OCI-M1 (cell line): ENCODE results near the gene PLA2G7.
"Not testable (repeated sequence)": the region's sequence is repeated elsewhere in the genome, so short reads cannot be mapped to it uniquely, and the experiment has no call there.

Source experiments
- DNase-seq: peaks from one replicate; lab custom pipeline; 2025; lab: John Stamatoyannopoulos, UW

Gene PLA2G7

DNA sequence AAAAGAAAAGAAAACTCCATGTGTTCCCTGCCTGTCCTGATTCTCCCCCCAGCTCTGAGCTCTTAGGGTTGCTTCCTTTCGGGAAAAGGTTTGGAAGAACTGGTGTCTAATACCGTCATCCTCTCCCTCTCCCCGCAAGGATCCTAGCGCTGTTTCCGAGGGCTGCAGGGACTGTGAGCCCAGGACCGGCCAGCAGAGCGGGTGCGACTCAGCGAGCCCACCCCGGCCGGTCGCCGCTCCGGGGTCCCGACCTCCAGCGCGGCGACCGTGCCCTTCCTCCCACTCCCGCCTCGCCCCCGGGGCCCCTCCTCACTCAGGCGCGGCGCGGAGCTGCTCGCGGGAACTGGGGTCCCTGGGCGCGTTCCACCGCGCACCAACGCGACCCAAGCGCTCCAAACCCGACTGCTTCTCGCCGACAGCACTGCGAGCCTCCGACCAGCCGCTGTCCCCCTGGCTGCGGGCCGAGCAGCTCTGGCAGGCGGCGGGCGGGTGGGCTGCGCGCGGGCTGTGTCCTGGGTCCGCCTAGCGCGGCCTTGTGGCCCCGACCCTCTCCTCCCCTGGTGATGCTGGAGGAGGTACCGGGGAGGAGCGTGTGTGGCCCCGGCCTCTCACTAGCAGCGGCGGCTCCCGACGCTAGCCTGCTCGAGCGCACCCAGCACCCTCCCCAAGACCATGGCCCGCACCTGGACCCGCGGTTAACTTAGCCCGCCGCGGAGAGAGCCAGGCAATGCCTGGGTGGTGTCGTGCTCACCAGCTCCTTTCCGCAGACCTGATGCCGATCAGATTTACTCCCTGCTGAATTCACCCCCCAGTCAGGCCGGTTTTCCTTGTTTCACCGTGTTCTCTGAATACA is at the start of gene PLA2G7:
Gene PLA2G7, minus strand, starts transcription at position 509 of the 853 bp plus-strand sequence. CDS start 12,484 bp downstream, outside the sequence.
- no peak for DNase-seq

DNA sequence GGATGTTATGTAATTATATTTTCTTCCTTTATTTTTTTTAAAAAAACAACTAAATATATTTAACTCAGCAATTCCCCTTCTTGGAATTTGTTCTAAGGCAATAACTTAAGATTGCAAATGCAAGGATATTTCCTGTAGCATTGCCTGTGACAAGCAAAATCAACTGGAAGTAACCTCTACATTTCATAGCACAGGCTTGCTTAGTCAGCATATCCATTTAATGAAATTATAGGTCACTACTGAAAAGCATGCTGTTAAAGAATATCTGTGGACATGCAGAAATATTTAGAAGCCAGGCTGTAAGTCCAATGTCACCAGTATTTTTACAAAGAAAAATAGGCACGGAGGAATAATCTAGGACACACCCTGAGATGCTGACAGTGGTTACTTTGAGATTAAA is 49.4 kb upstream of the PLA2G7 start:
- DNase-seq, result no peak

DNA sequence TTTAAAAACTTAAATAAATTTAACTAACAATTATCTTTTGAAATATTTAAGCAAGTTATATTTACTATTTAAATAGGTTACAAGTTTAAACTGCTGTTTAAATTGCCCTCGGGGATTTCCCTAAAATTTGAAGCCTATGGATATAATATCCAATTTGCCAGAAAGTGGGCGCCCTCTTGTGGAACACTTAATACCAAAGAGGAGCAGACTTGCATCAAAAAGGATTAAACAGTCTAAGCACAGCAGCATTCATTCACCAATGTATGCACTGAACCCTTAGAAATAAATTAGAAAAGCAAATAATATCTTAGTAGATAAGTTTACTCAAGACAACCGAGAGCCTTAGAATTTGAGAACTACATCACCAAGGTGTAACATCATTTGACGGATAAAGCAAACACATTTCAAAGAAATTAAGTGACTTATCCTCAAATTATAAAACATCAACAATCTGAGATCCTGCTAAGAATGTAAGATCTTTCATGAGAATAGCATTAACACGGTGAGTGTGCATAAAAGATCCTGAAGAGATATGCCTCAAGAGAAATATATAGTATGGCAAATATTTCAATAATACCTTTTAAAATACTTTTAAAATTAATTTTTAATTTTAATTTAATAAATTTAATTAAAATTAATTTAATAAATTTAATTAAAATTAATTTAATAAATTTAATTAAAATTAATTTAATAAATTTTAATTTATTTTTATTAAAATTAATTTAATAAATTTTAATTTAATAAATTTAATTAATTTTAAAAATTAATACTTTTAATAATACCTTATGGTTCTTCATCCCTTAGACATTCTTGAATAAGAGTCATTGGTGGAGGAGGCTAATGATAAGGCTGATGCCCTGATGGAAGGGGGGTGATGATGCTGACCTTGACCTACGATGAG is 46.6 kb upstream of the PLA2G7 start:
- peak; percentile 82 for DNase-seq

DNA sequence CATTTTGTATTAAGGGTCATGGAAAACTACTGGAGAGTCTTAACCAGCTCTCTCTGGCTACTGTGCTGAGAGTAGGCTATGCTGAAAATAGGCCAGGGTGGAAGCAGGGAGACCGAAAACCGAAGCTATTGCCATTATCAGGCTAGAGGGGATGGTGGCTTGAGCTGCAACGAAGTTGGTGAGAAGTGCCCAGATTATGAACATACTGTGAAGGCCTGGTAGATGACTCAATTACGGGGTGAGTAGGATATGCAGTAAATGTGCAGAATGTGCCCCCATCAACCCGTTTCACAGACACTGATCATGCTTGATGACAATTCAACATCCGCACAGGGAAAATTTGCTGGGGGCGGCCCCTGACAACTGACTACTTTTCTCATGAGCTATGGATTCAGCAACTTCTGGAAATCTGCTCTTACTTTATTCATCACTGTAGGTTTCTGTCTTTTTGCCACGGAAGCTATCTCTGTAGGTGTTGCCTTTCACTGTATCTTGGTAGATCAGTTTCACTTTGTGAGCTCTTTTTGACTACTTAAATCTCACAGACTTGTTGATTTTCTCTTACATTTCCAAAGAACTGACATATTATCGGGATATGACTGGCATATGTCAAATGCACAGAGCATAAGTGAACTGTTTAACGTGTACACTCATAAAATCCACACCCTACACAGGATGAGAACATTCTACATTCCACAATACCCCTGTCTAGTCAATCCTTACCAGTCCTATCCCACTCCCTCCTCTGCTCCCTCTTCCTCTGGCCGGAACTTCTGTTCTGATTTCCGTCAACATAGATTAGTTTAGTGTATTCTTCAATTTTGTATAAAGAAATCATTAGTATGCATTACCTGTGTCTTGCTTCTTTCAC is 42.5 kb upstream of the PLA2G7 start:
- no peak for DNase-seq

DNA sequence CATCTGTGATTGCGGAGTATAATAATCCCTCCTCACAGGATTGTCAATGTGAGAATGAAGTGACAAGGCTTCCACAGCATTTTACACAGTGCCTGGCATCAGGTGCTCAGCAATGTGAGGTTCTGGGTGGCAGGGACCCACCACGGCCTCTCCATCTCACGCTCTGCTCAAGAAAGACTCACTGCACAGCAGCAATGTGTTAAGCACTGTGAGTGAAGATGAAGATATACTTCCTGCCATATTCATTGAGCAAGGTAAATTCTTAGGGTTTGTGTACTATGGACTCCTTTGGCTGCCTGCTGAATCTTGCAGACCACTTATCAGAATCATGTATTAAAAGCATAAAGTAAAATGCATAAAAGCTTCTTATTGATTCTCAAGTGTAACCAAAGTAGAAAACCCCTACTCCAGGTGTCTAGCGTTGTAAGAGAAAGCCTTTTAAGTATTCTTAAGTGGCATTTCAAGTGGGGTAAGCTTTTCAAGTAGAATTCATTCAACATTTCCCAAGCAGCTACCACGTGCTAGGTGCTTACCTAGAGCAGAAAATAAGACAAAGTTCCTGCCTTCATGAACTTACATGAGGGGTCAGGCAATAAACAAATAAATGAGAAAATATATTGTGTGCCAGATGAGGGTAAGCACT is 41.0 kb upstream of the PLA2G7 start:
- no peak for DNase-seq

DNA sequence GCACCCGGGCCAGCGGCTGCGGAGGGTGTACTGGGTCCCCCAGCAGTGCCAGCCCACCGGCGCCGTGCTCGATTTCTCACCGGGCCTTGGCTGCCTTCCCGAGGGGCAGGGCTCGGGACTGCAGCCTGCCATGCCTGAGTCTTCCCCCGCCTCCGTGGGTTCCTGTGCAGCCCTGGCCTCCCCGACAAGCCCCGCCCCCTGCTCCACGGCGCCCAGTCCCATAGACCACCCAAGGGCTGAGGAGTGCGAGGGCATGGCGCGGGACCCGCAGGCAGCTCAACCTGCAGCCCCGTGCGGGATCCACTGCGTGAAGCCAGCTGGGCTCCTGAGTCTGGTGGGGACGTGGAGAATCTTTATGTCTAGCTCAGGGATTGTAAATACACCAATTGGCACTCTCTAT is 39.6 kb upstream of the PLA2G7 start:
- DNase-seq, result not testable (repeated sequence)

DNA sequence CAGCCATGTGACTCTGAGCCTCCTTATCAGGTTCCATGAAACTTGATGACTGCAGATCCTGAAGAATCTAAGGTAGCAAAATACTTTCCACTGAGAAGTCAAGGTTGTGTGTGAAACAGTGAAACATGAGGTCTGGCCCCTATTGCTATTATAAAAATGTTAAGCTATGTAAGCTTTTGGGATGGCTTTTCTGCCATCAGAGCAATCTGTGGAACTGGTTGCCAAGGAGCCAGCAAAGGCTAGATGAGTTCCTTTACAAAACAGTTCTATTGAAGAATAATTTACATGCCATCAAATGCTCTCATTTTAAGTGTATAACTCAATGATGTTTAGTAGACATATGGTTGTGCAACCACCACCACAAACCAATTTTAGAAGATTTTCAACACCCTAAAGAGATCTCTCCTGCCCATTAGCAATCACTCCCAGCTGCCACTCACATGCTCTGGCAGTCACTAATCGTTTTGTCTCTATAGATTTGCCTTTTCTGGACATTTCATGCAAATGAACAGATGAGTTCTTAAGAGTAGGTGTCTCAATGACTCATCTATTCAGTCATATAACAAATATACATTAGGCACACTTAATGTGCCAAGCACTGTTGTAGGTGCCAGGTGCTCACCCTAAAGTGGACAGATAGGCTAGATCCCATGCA is 38.2 kb upstream of the PLA2G7 start:
- no peak for DNase-seq

DNA sequence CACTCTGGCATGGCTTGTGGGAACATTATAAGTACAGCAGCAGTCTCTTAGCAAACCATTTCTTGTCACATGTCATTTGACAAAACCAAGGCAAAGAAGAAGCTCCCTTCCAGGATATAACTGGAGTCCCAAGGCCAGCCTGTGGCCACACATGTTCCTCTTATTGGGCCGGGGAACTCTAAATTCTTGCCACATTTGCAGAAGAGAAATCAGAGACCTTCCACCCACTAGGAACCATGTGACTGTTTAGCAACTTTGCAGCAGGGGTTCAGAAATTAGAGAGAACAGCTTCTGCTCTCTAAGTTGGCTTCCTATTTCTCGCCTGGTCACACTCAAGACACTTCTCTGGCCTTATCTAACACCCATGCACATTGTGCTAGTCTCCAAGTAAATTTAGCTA is 37.6 kb upstream of the PLA2G7 start:
- peak; percentile 84 for DNase-seq

DNA sequence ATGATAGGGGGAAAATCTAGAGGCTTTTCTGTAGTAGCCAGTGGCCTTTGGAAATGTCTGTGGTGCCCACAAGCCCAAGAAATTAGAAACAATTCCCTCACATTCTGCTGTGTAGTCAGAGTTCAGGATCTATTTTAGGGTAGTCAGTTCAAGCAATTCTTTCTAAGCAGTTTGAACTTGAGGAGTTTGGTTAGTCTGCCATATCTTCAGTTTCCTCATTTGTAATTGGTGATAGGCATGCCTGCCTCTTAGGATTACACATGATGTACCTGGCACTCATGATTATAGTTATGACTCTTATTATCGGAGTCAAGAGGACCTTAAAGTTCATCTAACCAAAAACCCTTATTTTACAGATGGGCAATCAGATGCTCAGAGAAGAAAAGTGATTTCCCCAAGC is 36.8 kb upstream of the PLA2G7 start:
- DNase-seq, result peak; percentile 65

DNA sequence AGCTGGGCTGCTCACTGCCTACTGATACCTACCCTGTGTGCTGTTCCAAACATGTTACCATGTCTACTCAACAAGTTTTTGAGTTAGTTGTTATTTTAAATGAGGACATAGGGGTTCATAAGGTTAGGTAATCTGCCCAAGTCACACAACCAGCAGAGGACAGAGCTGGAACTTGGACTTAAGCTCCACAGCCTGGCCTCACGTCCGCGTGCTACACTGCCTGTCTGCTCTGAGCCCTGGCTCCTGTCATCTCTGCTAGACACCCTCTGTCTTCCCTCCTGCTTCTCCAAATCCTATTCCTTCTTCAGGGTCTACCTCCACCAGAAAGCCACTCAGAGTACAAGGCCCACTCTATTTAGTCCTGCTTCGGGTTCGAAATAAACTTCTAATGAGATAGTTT is 29.8 kb upstream of the PLA2G7 start:
- no peak for DNase-seq

DNA sequence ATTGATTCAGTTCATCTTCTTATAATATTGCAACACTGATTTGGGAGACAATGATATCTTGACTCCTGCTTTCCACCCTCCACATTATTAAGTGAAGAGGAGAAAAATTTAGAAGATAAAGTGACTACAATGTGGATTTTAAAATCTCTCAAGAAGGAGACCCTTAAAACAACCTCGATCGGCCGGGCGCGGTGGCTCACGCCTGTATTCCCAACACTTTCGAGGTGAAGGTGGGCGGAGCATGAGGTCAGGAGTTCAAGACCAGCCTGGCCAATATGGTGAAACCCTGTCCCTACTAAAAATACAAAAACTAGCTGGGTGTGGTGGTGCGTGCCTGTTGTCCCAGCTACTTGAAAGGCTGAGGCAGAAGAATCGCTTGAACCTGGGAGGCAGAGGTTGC is 29.1 kb upstream of the PLA2G7 start:
- DNase-seq, result not testable (repeated sequence)

DNA sequence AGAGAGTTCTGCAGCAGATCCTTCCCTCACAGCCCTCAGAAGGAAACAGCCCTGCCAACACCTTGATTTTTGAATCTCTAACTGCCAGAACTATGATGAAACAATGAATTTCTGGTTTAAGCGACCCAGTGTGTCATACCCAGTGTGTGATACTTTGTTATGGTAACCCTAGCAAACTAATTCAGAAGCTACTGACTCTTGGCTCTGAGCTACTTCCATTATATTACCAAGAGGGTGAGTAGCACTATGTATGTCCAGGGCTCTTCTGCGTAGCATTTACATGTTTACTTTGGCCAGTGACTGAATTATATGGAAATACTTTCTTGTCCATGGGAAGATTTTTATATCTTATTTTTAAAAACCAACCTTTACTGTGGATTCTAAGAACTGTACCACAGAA is 28.3 kb upstream of the PLA2G7 start:
- no peak for DNase-seq

DNA sequence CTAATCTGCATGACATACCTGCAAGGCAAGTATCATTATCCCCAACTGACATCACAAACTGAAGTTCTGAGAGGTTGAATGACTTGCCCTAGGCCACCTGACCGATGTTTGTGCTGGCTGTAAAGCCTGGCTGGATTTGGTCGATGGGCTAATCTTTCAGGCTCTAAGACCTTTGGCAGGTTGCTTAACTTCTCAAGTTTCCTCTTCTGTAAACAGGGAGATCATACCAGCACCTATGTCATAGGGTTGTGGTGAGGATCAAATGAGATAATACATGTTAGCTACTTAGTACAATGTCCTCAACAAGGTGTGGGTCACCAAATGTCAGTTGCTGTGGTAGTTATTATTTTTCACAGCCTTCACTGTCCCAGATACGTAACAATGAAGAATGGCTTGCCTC is 25.8 kb upstream of the PLA2G7 start:
- peak; percentile 24 for DNase-seq

DNA sequence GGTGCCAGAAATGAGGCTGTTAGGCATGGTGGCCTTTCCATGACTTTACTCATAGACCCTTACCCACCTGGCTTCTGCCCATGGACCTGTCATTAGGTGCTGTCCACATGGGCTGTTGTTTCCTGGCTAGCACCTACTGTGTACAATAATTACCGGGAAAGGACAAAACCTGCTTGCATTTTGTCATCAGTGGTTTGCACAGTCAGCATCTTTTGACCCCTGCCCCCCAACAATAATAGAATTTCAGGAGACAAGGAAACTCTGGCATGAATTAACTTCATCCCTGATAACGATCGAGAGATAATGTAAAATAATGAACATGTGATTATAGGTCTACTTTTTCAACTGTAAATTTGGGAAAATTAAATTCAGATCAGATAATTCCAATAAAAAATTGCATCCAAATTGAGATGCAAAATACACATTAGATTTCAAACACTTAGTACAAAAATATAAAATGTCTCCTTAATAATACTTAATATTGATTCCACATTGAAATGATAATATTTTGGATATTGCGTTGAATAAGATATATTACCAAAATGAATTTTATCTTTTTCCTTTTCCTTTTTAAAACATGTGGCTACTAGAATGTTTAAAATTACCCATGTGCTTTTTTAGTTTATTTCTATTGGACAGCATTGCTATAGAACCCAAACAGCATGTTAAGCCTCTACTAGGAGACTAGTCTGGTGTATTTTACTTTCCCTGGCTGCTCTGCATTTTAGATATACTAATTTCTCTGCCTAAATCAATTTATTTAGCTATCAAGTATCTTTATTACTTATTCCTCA is 24.0 kb upstream of the PLA2G7 start:
- no peak for DNase-seq

DNA sequence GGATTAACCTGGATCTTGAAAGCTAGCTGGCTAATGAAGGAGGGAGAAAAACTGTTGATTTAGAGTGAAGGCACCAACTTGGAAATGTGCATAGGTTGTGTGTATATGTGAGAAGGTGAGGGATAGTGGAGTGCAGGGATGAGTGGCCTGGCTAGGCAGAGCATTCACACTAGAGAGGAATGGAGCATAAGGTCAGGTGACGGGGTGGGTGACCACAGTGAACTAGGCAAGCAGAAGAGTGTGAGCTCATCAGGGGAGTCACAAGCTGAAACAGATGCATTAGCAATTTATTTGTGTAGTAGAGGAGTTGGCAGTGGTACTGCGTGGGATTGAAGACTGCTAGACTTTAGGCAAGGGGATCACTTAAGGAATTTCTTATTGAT is 22.0 kb upstream of the PLA2G7 start:
- no peak for DNase-seq

DNA sequence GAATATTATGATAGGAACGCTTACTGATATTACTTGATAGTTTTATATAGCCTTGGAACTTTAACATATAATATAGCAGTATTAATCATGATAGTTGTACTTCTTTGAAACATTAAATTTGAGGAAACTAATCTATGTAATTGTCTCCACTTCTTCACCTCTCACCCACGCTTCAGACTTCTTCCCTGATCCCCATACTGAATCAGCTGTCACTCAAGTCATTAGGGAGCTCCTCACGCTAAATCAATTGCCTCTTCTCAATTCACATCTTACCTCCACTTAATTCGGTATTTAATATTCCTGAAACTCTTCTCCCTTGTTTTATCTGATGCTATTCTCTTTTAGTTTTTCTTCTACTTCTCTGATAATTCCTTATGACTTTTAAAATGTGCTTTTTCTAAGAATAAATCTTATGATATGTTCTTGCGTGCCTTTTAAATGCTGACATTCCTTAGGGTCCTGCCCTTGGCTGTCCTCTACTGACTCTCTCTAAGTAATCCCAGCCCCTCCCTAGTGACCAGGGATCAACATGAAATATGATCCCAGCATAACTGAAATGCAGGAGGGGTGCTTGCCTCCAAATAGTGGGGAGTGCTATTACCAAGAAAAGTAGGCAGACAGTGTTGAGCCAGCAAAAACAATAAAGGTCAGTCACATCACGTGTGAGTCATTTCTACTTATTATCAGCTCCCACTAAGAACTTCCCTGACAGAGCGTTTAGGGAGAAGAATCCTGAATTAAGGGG is 21.5 kb upstream of the PLA2G7 start:
- no peak for DNase-seq

DNA sequence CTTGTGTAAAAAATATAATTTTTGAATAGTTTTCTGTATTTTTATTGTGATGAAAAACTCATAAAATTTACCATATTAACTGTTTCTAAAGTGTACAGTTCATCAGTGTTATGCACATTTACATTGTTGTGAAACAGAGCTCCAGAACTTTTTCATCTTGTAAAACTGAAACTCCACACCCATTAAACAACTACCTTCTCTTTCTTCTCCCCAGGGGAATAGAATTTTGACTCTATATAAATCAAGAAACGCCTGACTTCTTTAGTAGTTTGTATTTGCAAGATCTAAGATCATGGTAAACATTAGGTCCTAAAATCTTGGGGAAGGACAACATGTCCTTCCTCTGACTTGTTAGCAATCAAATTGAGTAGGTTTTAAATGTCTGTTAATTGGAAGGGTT is 20.7 kb upstream of the PLA2G7 start:
- no peak for DNase-seq

DNA sequence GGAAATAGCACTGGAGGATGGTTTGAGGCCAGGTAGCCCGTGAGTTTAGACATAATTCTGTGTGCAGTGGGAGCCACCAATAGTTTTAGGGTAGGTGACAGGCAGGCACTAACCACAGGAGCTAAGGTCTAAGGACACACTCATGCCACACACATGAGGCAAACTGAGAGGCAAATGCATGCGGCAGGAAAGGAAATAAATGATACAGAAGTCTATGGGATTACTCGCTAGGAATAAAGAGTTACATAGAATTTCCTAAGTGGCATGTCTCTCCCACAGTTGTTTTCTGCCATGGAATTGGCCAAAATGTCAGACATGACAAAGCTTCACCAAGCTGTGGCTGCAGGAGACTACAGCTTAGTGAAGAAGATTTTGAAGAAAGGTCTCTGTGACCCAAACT is 16.5 kb upstream of the PLA2G7 start:
- DNase-seq, result no peak

DNA sequence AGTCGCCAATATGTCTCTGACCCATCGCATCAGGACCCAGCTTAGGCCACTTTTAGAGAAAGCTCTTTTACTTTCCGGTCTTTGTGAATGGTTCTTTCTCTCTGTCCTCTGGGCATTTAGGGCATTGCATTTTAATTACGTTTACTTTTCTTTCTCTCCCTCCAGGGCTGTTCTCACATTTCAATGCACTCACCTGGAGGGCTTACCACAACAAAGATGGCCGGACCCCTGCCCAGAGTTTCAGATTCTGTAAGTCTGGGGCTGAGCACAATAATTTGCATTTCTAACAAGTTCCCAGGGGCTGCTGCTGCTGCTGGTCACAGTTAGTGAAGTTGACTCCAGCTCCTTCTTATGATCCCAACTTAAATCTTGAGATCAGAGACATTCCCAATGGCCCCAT is 14.6 kb upstream of the PLA2G7 start:
- DNase-seq, result no peak
